Kidney tubule cell (primary cell): Measurements from ENCODE around the gene NKAPD1.
"Not testable (repeated sequence)": the region's sequence is repeated elsewhere in the genome, so short reads cannot be mapped to it uniquely, and the experiment has no call there.

Source experiments
- DNase-seq: peaks from one replicate; pipeline ENCODE4 v3.0.0-alpha.2; 2018; ENCODE audit warnings: low spot score

The NKAPD1 gene

GRCh38 chr11:112073941-112074811 is at the start of gene NKAPD1, which contains the start of gene PIH1D2:
Gene NKAPD1 (plus strand): TSS chr11:112074299. CDS start chr11:112075575, 1,276 bp downstream.
Gene PIH1D2 (minus strand): TSS chr11:112074017. CDS start chr11:112073174, 843 bp downstream.
- DNase-seq = peak; percentile 90

GRCh38 chr11:112024773-112025678 is 49.1 kb upstream of the NKAPD1 start, which contains the start of gene DLAT:
Gene DLAT (plus strand): TSS chr11:112025408. CDS start chr11:112025473, 65 bp downstream.
- DNase-seq = peak; percentile 84

- peak; percentile 24 for DNase-seq
These were observed 48.4 kb upstream of the NKAPD1 start for GRCh38 chr11:112025707-112026106.

GRCh38 chr11:112026784-112027410 is 47.2 kb upstream of the NKAPD1 start:
- not testable (repeated sequence) for DNase-seq

GRCh38 chr11:112029460-112029859 is 44.6 kb upstream of the NKAPD1 start:
- no peak for DNase-seq

GRCh38 chr11:112033902-112034301 is 40.2 kb upstream of the NKAPD1 start:
- no peak for DNase-seq

GRCh38 chr11:112037527-112037926 is 36.6 kb upstream of the NKAPD1 start:
- no peak for DNase-seq

GRCh38 chr11:112042161-112042960 is 31.7 kb upstream of the NKAPD1 start:
- peak; percentile 45 for DNase-seq

- DNase-seq = no peak
These were observed 31.2 kb upstream of the NKAPD1 start for GRCh38 chr11:112042961-112043304.

GRCh38 chr11:112044961-112045360 is 29.1 kb upstream of the NKAPD1 start:
- no peak for DNase-seq

- DNase-seq = not testable (repeated sequence)
These were observed 27.5 kb upstream of the NKAPD1 start for GRCh38 chr11:112046647-112047046.

GRCh38 chr11:112048256-112048655 is 25.8 kb upstream of the NKAPD1 start:
- not testable (repeated sequence) for DNase-seq

- no peak for DNase-seq
These were observed 24.3 kb upstream of the NKAPD1 start for GRCh38 chr11:112049777-112050176.

- no peak for DNase-seq
These were observed 23.4 kb upstream of the NKAPD1 start for GRCh38 chr11:112050721-112051120.

- no peak for DNase-seq
These were observed 22.3 kb upstream of the NKAPD1 start for GRCh38 chr11:112051768-112052167.

GRCh38 chr11:112057170-112057569 is 16.9 kb upstream of the NKAPD1 start:
- DNase-seq = peak; percentile 45

- DNase-seq = peak; percentile 38
These were observed 16.0 kb upstream of the NKAPD1 start for GRCh38 chr11:112058103-112058502.

GRCh38 chr11:112062923-112063322 is 11.2 kb upstream of the NKAPD1 start:
- no peak for DNase-seq

GRCh38 chr11:112082729-112083128 is 8.6 kb downstream of the NKAPD1 start:
- peak; percentile 61 for DNase-seq

- DNase-seq = peak; percentile 51
These were observed 11.8 kb downstream of the NKAPD1 start for GRCh38 chr11:112085822-112086421.
